Neural crest cell (in vitro differentiated cells): ENCODE measurements around the gene TMED8. TPM values are rescaled to one million over a fixed set of nuclear protein-coding genes. Genes with fewer than 3 reads are reported as not detected.
"Not testable (repeated sequence)": the region's sequence is repeated elsewhere in the genome, so short reads cannot be mapped to it uniquely, and the experiment has no call there.

Experiments used
- DNase-seq: peaks from one replicate; pipeline ENCODE4 v3.0.0; 2021; ENCODE audit warnings: low read depth, mixed read lengths, low spot score
- H3K27ac Mint-ChIP-seq: one replicate; pipeline ENCODE4 v1.8.0; 2021; ENCODE audit warnings: mild to moderate bottlenecking, mixed read lengths; ENCODE audit not compliant: unreplicated experiment
- H3K27me3 Mint-ChIP-seq: 2 replicates; pipeline ENCODE4 v1.8.0; 2021; ENCODE audit warnings: low read depth, mild to moderate bottlenecking, mixed read lengths
- H3K36me3 Mint-ChIP-seq: 2 replicates; pipeline ENCODE4 v1.8.0; 2021; ENCODE audit warnings: low read depth, mild to moderate bottlenecking, mixed read lengths
- H3K4me1 Mint-ChIP-seq: 2 replicates; pipeline ENCODE4 v1.8.0; 2021; ENCODE audit warnings: mixed read lengths
- H3K4me3 Mint-ChIP-seq: one replicate; pipeline ENCODE4 v1.8.0; 2021; ENCODE audit warnings: mild to moderate bottlenecking, mixed read lengths
- H3K9me3 Mint-ChIP-seq: 2 replicates; pipeline ENCODE4 v1.8.0; 2021; ENCODE audit warnings: mixed read lengths
- CTCF ChIP-seq: fragments of 200-600 bp; sonication (generic); conservative IDR thresholded peaks from 2 replicates; pipeline ENCODE4 v1.5.0; 2021; ENCODE audit warnings: antibody characterized with exemption, mild to moderate bottlenecking
- total RNA-seq: library from RNA; stranded (reverse); gene quantifications from 2 replicates; pipeline ENCODE4 v1.2.1, GENCODE V29; 2021

The TMED8 gene
- total RNA-seq, 1 donor from 2014 or later: 19.1 TPM

- Mint-ChIP-seq H3K27ac (no peak overlapping the region), H3K9me3 (no peaks in the 10 kb centered on the region), H3K4me1 (peaks cover 35% of the 10 kb centered on the region), H3K36me3 (no peaks in the 10 kb centered on the region), H3K4me3 (peak overlapping the region; percentile 98), H3K27me3 (no peaks in the 10 kb centered on the region)
- TF ChIP-seq CTCF: no peak
- DNase-seq: no peak
These were observed 53.9 kb downstream of the TMED8 start for GRCh38 chr14:77322951-77323350.

GRCh38 chr14:77322250-77322902 is 54.5 kb downstream of the TMED8 start:
- H3K9me3 Mint-ChIP-seq: no peaks in the 10 kb centered on the region
- peak overlapping the region; percentile 98 for H3K4me3 Mint-ChIP-seq
- no peaks in the 10 kb centered on the region for H3K27me3 Mint-ChIP-seq
- H3K27ac Mint-ChIP-seq: no peak overlapping the region
- H3K36me3 Mint-ChIP-seq: no peaks in the 10 kb centered on the region
- no peak for DNase-seq
- H3K4me1 Mint-ChIP-seq: peaks cover 41% of the 10 kb centered on the region
- no peak for TF ChIP-seq CTCF

- DNase-seq: peak; percentile 96
- peak within 1 kb of the TSS; percentile 100 for H3K27ac Mint-ChIP-seq
- no peaks in the 10 kb centered on the region for H3K27me3 Mint-ChIP-seq
- no peaks in the 10 kb centered on the region for H3K9me3 Mint-ChIP-seq
- peaks cover 52% of the 10 kb centered on the region for H3K4me1 Mint-ChIP-seq
- peak; percentile 67 for TF ChIP-seq CTCF
- H3K4me3 Mint-ChIP-seq: peak within 1 kb of the TSS; percentile 98
- no peaks in the 10 kb centered on the region for H3K36me3 Mint-ChIP-seq
These were observed 56.5 kb downstream of the TMED8 start, which contains the start of gene POMT2 for GRCh38 chr14:77320238-77320935. POMT2 (minus strand) TSS chr14:77320883; CDS start chr14:77320681, 202 bp downstream.

- H3K4me1 Mint-ChIP-seq: peaks cover 61% of the 10 kb centered on the region
- H3K36me3 Mint-ChIP-seq: no peaks in the 10 kb centered on the region
- no peak for TF ChIP-seq CTCF
- H3K9me3 Mint-ChIP-seq: no peaks in the 10 kb centered on the region
- DNase-seq: no peak
- no peak overlapping the region for H3K27ac Mint-ChIP-seq
- no peaks in the 10 kb centered on the region for H3K27me3 Mint-ChIP-seq
- H3K4me3 Mint-ChIP-seq: peak overlapping the region; percentile 95
These were observed 57.5 kb downstream of the TMED8 start for GRCh38 chr14:77319422-77319821.

- not testable (repeated sequence) for H3K36me3 Mint-ChIP-seq, H3K27me3 Mint-ChIP-seq, DNase-seq, H3K9me3 Mint-ChIP-seq, H3K27ac Mint-ChIP-seq
- Mint-ChIP-seq H3K4me3 (peak overlapping the region; percentile 95), H3K4me1 (peaks cover 65% of the 10 kb centered on the region)
These were observed 58.1 kb downstream of the TMED8 start for GRCh38 chr14:77318756-77319155.

- H3K36me3 Mint-ChIP-seq: no peaks in the 10 kb centered on the region
- no peaks in the 10 kb centered on the region for H3K27me3 Mint-ChIP-seq
- DNase-seq: no peak
- no peak for TF ChIP-seq CTCF
- peak overlapping the region; percentile 44 for H3K27ac Mint-ChIP-seq
- no peaks in the 10 kb centered on the region for H3K9me3 Mint-ChIP-seq
- peaks cover 67% of the 10 kb centered on the region for H3K4me1 Mint-ChIP-seq
- H3K4me3 Mint-ChIP-seq: peak overlapping the region; percentile 83
These were observed 58.8 kb downstream of the TMED8 start for GRCh38 chr14:77318006-77318553.
